A673 (cell line): ENCODE results near the gene USP5. TPM values are rescaled to one million over a fixed set of nuclear protein-coding genes. Genes with fewer than 3 reads are reported as not detected.

Source experiments
- BruUV-seq: library from RNA; stranded (reverse); fragments of 400-500 nt; replicated peaks from 2 replicates; lab custom pipeline; 2021; lab: Mats Ljungman, UMichigan
- CTCF ChIA-PET: fragments of 300-600 bp; sonication (Branson Sonifier 250); formaldehyde crosslinking; loops from one replicate; lab custom pipeline; 2022; ENCODE audit warnings: antibody characterized with exemption; lab: Charles Lee
- POLR2A ChIA-PET: fragments of 300-600 bp; sonication (Branson Sonifier 250); formaldehyde crosslinking; loops from one replicate; lab custom pipeline; 2022; ENCODE audit warnings: antibody characterized with exemption; ENCODE audit not compliant: low non-redundant PET; lab: Charles Lee
- DNase-seq: peaks from one replicate; pipeline ENCODE4 v3.0.0-alpha.2; 2015; ENCODE audit warnings: low spot score
- H3K27ac ChIP-seq: fragments of 200-600 bp; sonication (generic); 2 replicates; pipeline ENCODE4 v1.5.1; 2016; ENCODE audit warnings: mixed run types, low read depth, mild to moderate bottlenecking, mixed read lengths, antibody characterized with exemption, low read length; ENCODE audit not compliant: poor library complexity, severe bottlenecking
- H3K27me3 ChIP-seq: fragments of 200-600 bp; sonication (generic); replicated peaks from 2 replicates; pipeline ENCODE4 v1.6.1; 2017; ENCODE audit warnings: mixed run types, low read depth, mild to moderate bottlenecking, mixed read lengths, antibody characterized with exemption, low read length; ENCODE audit not compliant: insufficient read depth, poor library complexity
- H3K36me3 ChIP-seq: fragments of 200-600 bp; sonication (generic); 2 replicates; pipeline ENCODE4 v1.6.1; 2016; ENCODE audit warnings: mixed run types, mild to moderate bottlenecking, mixed read lengths, antibody characterized with exemption, low read length; ENCODE audit not compliant: insufficient read depth, poor library complexity, severe bottlenecking
- H3K4me1 ChIP-seq: fragments of 200-600 bp; sonication (generic); 2 replicates; pipeline ENCODE4 v1.6.1; 2017; ENCODE audit warnings: mixed run types, mild to moderate bottlenecking, mixed read lengths, antibody characterized with exemption, low read length; ENCODE audit not compliant: insufficient read depth, poor library complexity, severe bottlenecking
- H3K4me3 ChIP-seq: fragments of 200-600 bp; sonication (generic); 2 replicates; pipeline ENCODE4 v1.5.1; 2016; ENCODE audit warnings: low read depth, mixed run types, mild to moderate bottlenecking, mixed read lengths, low read length; ENCODE audit not compliant: poor library complexity, severe bottlenecking
- H3K9me3 ChIP-seq: fragments of 200-600 bp; sonication (generic); 2 replicates; pipeline ENCODE4 v1.6.1; 2016; ENCODE audit warnings: mixed run types, low read depth, mild to moderate bottlenecking, mixed read lengths, antibody characterized with exemption, low read length; ENCODE audit not compliant: poor library complexity, severe bottlenecking
- EZH2 ChIP-seq: fragments of 200-600 bp; sonication (generic); IDR thresholded peaks from 2 replicates; pipeline ENCODE4 v1.6.1; 2017; ENCODE audit warnings: borderline replicate concordance, low read depth, mild to moderate bottlenecking, mixed read lengths, antibody characterized with exemption, low read length; ENCODE audit not compliant: poor library complexity, severe bottlenecking
- intact Hi-C: fragments of 100-400 bp; cut with micrococcal nuclease; formaldehyde crosslinking; loops from one replicate; pipeline ENCODE4 v1.10.0; 2022; ENCODE audit not compliant: unreplicated experiment
- total RNA-seq: library from RNA; stranded (reverse); gene quantifications from 2 replicates; pipeline ENCODE4 v1.2.3, GENCODE V29; 2021
- TF ChIP-seq, protein P1 (sequence below): fragments of 300-800, 200-600 bp; sonication (generic); conservative IDR thresholded peaks from 2 replicates; pipeline ENCODE4 v1.5.1; 2017; ENCODE audit warnings: low read depth, mild to moderate bottlenecking, antibody characterized with exemption, low read length, moderate library complexity, mixed read lengths

USP5 gene
- total RNA-seq, 1 experiment from 2014 or later: 209 TPM

DNA sequence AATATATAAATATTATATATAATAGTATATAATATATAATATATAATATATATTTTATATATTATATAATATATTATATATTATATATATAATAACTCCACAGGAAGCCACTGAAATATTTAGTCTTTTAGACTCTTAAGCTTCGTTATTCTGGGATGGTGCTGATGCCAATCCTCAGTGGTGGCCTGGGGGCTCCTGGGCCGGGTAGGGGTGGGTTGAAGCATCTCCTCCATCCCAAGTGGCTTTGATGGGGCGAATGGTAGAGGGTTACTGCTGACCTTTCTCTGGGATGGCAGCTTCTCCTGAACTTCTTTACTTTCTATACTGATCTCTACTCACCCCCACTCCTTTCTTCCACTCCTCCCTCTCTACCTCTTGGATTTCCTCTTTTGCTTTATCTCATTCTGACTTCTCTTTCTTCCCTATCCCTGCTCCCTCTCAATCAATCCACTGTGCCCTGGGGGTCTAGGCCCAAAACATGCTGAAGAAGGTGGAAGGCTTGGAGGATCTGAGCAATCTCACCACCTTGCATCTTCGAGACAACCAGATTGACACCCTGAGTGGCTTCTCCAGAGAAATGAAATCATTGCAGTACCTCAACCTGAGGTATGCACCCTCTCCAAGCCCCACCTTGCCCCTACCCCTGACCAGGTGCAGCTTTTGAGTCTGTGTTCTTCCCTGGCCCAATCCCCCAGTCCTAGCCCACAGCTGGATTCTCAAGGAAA, 57.6 kb downstream of the USP5 start:
- CTCF ChIA-PET: no interaction called here
- Histone ChIP-seq H3K4me3 (no peak overlapping the region), H3K27ac (no peak overlapping the region), H3K9me3 (no peaks in the 10 kb centered on the region), H3K27me3 (no peaks in the 10 kb centered on the region), H3K4me1 (peaks cover 6% of the 10 kb centered on the region), H3K36me3 (no peaks in the 10 kb centered on the region)
- intact Hi-C loops: no loop called here
- POLR2A ChIA-PET: no interaction called here
- no peak for TF ChIP-seq EZH2
- TF ChIP-seq, protein P1, sequence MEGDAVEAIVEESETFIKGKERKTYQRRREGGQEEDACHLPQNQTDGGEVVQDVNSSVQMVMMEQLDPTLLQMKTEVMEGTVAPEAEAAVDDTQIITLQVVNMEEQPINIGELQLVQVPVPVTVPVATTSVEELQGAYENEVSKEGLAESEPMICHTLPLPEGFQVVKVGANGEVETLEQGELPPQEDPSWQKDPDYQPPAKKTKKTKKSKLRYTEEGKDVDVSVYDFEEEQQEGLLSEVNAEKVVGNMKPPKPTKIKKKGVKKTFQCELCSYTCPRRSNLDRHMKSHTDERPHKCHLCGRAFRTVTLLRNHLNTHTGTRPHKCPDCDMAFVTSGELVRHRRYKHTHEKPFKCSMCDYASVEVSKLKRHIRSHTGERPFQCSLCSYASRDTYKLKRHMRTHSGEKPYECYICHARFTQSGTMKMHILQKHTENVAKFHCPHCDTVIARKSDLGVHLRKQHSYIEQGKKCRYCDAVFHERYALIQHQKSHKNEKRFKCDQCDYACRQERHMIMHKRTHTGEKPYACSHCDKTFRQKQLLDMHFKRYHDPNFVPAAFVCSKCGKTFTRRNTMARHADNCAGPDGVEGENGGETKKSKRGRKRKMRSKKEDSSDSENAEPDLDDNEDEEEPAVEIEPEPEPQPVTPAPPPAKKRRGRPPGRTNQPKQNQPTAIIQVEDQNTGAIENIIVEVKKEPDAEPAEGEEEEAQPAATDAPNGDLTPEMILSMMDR: no peak
- no peak for DNase-seq
- no TSS peak for BruUV-seq

DNA sequence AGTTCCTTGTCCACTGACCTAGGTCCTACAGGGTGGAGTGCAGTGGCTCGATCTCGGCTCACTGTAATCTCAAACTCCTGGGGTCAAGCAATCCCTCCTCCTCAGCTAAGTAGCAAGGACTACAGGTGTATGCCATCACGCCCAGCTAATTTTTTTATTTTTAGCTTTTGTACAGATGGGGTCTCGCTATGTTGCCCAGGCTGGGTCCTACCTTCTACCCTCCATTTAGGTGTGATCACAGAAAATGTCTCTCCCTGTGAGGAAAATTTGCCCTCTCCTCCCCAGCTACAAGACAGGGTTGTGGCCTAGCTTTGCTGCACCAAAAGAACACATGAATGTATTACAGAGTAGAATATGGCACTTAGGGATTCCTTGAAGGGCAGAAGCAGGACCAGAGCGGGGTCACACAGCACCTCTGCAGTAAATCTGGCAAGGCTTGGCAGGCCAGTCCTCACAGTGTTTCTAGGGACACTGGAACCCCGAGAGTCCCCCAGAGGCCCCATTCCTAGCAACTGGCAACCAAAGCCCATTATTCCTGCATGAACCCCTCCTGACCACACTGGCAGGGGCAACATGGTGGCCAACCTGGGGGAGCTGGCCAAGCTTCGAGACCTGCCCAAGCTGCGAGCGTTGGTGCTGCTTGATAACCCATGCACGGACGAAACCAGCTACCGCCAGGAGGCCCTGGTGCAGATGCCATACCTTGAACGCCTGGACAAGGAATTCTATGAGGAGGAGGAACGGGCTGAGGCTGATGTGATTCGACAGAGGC, 60.4 kb downstream of the USP5 start:
- H3K36me3 ChIP-seq: peaks cover 17% of the 10 kb centered on the region
- peaks cover 13% of the 10 kb centered on the region for H3K4me1 ChIP-seq
- POLR2A ChIA-PET: no interaction called here
- BruUV-seq: no TSS peak
- no peaks in the 10 kb centered on the region for H3K9me3 ChIP-seq
- TF ChIP-seq, protein P1: no peak
- no peak for TF ChIP-seq EZH2
- no peaks in the 10 kb centered on the region for H3K27me3 ChIP-seq
- H3K4me3 ChIP-seq: no peak overlapping the region
- CTCF ChIA-PET: interaction anchor here (1.0 kb wide), 1 partner anchor 60 kb away, joined by 4 read pairs; the partner anchor contains the start of gene USP5
- H3K27ac ChIP-seq: no peak overlapping the region
- intact Hi-C loops: no loop called here
- no peak for DNase-seq

DNA sequence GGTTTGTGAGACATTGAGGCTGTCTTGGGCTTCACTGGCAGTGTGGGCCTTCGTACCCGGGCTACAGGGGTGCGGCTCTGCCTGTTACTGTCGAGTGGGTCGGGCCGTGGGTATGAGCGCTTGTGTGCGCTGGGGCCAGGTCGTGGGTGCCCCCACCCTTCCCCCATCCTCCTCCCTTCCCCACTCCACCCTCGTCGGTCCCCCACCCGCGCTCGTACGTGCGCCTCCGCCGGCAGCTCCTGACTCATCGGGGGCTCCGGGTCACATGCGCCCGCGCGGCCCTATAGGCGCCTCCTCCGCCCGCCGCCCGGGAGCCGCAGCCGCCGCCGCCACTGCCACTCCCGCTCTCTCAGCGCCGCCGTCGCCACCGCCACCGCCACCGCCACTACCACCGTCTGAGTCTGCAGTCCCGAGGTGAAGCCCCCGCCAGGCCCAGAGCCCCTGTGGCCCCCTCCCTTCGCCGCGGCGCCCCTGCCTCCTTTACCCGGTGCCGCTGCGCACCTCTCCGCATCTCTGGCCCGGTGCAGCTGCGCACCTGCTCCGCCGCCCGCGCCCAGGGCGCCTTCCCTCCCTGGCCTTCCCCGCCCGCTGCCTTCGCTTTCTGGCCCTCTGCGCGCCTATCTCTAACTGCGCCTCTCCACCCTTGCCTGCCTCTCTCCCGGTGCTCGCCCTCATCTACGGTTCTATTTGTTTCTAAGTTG, 62.4 kb downstream of the USP5 start, which contains the start of gene ENO2:
ENO2 (plus strand) TSS at position 335 of the 701 bp plus-strand sequence. CDS start 1,253 bp downstream, outside the sequence.
- intact Hi-C loops: no loop called here
- peak within 1 kb of the TSS; percentile 88 for H3K27ac ChIP-seq

More for the DNA sequence above, 62.4 kb downstream of the USP5 start, which contains the start of gene ENO2:
- no peak for TF ChIP-seq EZH2
- TF ChIP-seq, protein P1: no peak
- Histone ChIP-seq H3K36me3 (peaks cover 32% of the 10 kb centered on the region), H3K4me3 (peak within 1 kb of the TSS; percentile 97), H3K9me3 (no peaks in the 10 kb centered on the region), H3K27me3 (no peaks in the 10 kb centered on the region), H3K4me1 (peaks cover 13% of the 10 kb centered on the region)
- peak; percentile 79 for DNase-seq
- ChIA-PET CTCF (interaction anchor here (1.0 kb wide), 2 partner anchors 41 to 45 kb away, joined by 3 read pairs; partner anchors contain the start of gene SPSB2), POLR2A (interaction anchor here (0.6 kb wide), 1 partner anchor 990 kb away, joined by 3 read pairs; no protein-coding TSS in a partner anchor)
- BruUV-seq: no TSS peak
